NK-92 treated with Interleukin-12 subunit alpha and Interleukin-12 subunit beta, amount 100 ng/mL, for 24 hours (cell line): ENCODE results near the gene ST6GALNAC1.

Experiments used
- DNase-seq: peaks from one replicate; lab custom pipeline; 2025; lab: John Stamatoyannopoulos, UW

ST6GALNAC1 gene

DNA sequence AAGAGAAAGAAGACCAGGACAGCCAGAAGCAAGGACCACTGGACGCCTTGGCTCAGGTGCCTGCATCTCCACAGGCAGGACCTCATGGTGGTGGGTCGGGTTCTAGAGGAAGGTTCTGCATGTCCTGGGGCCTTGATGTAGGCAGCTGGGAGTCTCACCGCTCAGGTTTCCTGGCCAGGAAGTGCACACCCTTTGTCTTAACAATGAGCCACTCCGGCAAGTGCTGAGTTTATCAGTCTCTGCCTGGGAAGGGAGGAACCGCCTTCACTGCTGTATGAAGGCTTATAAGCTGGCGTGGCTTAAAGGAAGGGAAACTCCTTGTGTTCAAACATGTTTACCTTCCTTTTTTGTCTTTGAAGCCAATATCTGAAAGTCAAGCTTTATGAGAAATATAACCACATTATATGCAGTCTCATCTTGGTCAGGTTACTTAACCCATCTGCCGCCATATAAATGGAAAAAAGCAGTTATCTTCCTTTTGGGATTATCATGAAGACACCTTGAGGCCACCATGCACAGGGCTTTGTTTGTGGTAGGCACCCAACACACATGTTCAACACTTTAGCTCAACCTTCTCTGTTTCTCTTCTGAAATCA lies at the start of gene ST6GALNAC1:
Gene ST6GALNAC1, minus strand, starts transcription at position 205 of the 596 bp plus-strand sequence. Its CDS starts 119 bp downstream, at position 86.
- DNase-seq, result no peak

- DNase-seq, result no peak
Observed at GRCh38 chr17:76691379-76692191, 48.0 kb upstream of the ST6GALNAC1 start.

DNA sequence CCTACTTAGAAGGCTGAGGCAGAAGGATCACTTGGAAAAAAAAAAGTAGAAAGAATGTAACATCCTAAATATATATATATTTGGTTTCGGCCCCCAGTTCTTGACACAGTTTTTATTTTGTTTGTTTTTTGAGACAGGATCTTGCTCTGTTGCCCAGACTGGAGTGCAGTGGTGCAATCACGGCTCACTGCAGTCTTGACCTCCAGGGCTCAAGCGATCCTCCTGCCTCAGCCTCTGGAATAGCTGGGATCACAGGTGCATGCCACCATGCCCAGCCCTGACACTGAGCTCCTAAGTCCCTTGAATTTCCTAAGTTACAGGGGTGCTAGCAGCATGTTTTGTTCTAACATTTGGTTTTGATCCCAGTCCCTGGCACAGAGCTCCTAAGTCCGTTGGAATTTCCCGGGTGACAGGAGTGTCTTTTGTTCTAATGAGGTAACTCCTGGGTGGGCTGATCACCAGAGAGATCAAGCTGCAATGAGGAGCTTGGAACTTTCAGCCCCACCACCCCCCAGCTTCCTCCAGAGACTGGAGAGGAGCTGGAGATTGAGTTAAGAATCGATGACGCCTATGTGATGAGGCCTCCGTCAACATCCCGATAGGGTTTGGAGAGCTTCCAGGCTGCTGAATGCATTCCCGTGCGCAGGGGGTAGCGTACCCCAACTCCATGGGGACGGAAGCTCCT lies 47.2 kb upstream of the ST6GALNAC1 start:
- DNase-seq, result no peak

DNA sequence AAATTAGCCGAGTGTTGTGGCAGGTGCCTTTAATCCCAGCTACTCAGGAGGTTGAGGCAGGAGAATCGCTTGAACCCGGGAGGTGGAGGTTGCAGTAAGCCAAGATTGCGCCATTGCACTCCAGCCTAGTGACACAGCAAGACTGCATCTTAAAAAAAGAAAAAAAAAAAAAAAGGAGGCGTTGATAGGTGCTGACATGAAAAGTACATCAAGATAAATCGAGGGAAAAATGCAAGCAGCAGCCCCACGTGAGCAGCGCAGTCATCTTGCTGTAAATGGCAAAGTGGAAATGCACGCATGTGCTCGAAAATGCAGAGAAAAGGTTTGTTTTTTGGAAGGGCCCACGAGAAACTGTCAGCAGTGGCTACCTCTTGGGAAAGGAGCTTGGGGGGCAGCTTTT lies 46.3 kb upstream of the ST6GALNAC1 start:
- no peak for DNase-seq

DNA sequence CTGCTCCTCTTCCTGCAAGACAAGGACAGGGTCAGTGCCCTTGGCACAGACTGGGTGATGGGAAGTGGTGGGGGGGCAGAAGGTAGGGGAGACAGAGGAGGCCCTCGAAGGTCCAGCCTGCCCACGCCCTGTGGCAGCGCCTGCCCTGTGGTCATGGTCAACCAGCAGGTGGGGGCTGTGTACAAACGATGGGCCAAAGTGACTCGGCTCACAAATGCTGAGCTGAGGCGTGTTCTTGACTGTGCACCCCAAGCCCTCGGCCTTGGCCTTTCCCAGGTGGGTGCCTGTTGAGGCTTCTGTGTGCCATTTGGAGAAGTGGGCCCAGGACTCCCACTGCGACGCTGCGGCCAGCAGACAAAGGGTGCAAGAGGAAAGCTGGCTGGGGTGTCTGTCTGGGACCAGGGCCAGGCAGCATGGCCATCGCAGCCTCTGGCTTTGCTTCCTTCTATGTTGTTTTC lies 44.6 kb upstream of the ST6GALNAC1 start:
- DNase-seq, result no peak

DNA sequence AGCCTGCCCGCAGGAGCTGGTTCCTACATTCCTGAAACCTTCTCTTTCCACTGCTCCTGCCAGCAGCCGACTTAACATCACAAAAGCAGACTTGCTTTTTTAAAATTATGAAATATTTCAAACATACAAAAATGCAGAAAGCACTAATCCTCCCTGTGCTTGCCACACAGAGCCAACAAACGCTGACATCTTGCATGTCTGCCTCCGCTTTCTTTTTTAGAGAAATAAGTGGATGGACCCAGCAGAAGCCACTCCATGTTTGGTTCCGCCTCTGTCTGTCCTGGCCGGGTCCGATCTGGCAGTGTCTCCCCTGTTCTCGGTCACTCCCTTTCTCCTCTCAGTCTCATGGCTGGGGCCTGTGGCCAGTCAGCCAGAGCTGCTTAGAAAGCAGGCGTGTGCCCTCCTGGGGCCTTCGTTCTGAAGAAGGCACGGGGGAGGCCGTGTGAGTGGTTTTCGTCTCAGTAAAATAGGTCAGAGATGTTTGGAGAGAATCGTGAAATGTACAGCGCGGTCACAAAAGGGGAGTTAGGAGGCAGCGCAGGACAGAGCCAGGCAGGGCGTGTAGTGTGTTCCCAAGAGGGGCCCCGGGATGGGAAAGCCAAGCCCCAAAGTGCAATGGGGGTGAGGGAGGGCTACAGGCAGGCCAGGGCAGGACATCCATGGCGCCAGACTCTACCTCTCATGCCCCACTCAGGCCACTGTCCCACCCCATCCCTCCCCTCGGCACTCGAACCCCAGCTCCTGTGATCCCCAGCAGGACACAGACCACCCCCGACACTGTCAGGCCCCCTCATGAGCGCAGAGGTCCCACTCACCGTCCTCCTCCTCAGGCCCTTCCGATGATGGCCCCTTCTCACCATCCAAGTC lies 44.0 kb upstream of the ST6GALNAC1 start:
- no peak for DNase-seq

- no peak for DNase-seq
Observed at GRCh38 chr17:76686538-76687297, 43.2 kb upstream of the ST6GALNAC1 start.

DNA sequence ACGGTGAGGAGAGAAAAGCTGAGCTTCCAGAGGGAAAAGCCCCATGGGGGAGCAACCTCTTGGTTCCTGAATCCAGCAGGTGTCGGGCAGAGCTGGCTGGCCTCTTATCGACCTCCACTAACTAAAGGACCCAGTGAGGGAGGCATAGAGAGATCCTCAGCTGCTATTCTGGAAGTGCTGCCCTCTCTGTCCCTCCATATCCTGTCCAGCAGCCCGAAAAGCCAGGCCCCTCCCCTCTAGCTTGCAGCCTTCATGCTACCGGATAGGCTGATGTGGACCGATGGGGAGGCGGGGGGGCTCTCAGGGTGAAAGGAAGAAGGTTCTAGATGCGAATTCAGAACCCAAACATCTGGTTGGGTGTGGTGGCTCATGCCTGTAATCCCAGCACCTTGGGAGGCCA lies 42.3 kb upstream of the ST6GALNAC1 start:
- no peak for DNase-seq

DNA sequence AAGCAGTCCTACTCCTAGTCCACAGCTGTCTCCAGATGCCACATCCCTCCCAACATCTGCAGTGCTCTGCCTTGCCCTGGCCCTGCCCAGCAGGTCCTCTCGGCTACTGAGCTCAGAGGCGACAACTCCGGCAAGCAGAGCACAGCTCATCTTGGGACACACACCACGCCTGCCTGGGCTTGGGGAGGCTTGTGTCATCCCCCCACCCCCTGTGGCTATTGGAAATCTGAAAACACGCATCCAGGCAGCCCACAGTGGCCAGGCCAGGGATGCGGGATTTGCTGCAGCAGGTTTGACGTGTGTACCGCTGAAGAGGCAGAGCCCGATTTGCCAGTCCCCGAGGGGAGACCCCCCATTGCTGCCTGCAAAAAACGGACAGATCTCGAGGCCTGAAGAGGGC lies 41.8 kb upstream of the ST6GALNAC1 start:
- DNase-seq, result no peak

- DNase-seq, result no peak
Observed at GRCh38 chr17:76684756-76685155, 41.2 kb upstream of the ST6GALNAC1 start.

GRCh38 chr17:76683921-76684745 lies 40.6 kb upstream of the ST6GALNAC1 start:
- no peak for DNase-seq

DNA sequence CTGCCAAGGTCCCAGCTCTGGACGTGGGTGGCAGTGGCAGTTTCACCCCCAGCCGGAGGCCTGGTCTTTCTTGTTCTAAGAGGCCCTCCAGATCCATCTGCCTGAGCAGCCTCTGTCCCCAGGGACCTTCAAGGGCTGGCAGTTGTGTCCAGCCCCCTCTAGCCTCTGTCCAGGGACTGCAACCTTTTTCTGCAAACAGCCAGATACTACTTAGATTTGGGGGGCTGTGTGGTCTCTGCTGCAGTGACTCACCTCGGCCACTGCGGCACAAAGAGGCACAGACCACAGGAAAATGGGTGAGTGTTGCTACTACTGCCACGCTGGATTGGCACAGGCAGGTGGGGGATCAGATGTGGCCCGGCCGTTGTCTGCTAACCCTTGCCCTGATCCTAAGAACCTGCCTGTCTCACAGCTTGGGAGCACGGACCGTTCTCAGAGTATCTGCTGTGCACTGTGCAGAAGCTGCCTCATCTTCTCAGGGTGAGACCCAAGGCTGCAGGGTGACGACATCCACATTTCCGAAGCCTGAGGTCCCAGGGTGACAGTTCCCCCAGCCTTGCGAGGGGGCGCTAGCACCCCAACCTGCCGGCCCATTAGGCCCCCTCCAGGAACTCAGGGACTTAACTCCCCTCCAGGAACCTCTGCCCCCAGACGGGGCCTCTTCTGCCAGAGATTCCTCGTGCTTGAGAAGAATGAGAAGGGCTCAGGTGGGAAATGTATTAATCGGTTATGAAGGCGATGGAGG lies 39.6 kb upstream of the ST6GALNAC1 start:
- no peak for DNase-seq

DNA sequence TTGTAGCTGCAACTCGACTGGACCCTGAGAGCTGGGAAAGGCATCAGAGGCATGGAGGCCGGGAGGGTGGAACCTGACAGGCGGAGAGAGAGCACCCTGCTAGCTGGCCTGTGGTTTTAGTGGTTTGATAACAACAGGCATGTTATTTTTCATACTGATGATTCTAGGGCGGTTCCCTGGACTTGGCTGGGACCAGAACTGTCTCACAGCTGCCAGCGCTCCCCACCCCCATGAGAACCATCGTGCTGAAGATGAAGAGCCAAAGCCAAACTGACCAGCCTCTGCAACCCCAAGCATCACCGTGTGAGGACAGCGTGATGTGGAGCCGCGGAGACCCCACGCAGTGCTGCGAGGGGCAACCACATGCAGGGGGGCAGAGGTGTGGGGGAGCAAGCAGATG lies 38.7 kb upstream of the ST6GALNAC1 start:
- no peak for DNase-seq

DNA sequence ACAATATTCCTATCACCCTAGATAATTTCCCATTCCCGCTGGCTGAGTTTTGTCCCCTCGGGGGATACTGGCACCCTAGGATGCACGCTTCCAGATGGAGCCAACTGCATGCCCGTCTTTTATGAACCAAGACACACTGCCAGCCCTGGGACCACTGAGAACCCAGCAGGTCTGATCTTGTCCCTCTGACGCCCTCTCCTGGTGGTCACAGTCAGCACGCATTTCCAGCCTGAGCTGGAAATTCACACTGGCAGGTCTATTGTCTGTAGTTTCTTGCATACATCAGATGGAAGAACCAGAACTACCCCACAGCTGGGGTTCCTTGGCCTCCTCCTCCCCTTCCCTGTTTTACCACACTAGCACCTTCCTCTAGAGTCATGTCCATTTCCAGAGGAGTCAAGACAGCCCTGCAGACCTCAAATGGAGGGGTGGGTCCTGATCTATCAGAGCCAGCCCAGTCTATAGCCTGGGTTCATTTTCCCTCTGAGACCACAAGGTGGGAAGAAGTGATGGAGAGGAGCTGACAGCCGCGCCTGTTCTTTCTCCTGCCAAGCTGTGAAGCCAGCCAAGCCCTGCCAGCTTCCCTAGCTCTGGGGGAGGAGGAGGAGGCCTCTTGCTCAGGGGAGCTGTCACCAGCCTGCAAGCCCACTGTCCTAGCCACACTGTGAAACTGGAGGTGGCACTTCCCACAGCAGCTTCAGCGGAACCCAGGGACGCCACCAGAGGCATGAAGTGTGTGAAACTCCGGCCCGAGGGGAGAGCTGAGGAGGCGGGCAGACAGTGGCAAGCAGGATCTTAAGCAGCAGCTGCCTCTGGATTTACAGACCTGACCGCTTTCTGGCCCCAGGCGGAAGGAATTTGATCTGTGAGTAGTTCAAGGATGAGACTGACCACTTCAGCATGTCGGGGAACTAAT lies 37.9 kb upstream of the ST6GALNAC1 start:
- peak; percentile 39 for DNase-seq

DNA sequence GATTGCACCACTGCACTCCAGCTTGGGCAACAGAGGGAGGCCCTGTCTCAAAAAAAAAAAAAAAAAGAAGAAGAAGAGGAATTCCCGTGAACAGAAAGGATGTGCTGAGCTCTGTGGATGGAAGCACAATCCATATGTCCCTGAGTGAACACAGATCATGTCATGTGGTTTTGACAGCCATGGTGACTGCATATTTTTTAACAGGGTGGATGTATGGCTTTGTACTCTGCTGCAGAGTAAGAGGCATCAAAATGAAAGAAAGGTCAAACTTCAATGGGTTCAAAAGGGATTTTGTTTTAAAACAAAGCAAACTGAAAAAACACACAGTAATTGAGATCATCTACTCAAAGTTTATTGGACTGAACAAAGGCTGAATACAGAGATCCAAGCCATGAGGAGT lies 35.7 kb upstream of the ST6GALNAC1 start:
- no peak for DNase-seq

DNA sequence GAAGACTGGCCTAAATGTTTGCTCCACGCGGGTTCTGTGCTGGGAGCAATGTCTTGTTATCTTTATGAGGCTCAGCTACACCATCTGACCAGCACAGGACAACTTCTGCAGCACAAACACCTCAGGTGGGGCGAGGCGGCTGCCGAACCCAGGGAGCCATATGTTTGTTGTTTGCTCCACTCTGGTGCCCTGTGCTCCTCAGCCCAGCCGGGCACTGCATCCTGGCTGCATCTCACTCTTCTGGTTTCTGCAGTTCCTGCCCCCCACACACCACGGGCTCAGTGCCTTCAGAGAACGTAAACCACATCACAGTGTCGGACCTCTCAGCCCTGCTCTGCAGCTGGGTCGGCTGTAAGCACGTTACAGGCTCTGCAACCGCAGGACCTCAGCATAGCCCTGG lies 34.8 kb upstream of the ST6GALNAC1 start:
- DNase-seq, result no peak

GRCh38 chr17:76677406-76677805 lies 33.8 kb upstream of the ST6GALNAC1 start:
- DNase-seq, result no peak

DNA sequence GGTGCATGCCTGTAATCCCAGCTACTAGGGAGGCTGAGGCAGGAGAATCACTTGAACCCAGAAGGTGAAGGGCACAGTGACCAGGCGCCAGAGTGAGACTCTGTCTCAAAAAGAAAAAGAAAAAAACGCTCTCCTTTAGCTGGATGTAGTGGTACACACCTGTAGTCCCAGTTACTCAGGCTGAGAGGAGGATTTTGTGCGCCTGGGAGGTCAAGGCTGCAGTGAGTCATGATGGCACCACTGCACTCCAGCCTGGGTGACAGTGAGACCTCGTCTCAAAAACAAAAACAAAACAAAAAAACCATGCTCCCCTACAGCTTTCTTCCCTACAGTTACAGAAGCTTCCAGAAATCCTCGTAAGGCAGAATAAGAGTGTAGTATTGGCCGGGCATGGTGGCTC lies 33.1 kb upstream of the ST6GALNAC1 start:
- no peak for DNase-seq

GRCh38 chr17:76675648-76676047 lies 32.1 kb upstream of the ST6GALNAC1 start:
- no peak for DNase-seq
